Pancreas (tissue), 10 donors: ENCODE data around the gene ACSS3. TPM values are rescaled to one million over a fixed set of nuclear protein-coding genes. Genes with fewer than 3 reads are reported as not detected.

Experiments
- ATAC-seq, 4 donors: fragments of 200-7000 bp; cut with Tn5 transposase; one replicate each; pipeline versions ENCODE4 v1.8.0 to v1.9.1; 2020; ENCODE audit warnings: mild to moderate bottlenecking in 4 of 4, moderate library complexity in 4 of 4
- DNase-seq, 6 donors: peaks; one replicate each; pipeline ENCODE4 v3.0.0-alpha.2; 2020
- FAIRE-seq: peaks from 2 replicates; lab custom pipeline; 2012; peaks lifted over from hg19 to GRCh38; lab: Jason Lieb, UNC
- H3K27ac ChIP-seq, 4 donors: fragments of 200-600 bp; sonication (generic); 1 replicate in 3 of 4; 2 replicates in 1 of 4; pipeline versions ENCODE4 v1.5.0 to v1.8.0; 2020
- H3K27me3 ChIP-seq, 4 donors: fragments of 200-600 bp; one replicate each; pipeline ENCODE4 v1.8.0; 2021
- H3K36me3 ChIP-seq, 3 donors: fragments of 200-600 bp; sonication (generic) in 1 of 3; one replicate each; pipeline versions ENCODE4 v1.5.0 to v1.8.0; 2020 to 2021
- H3K4me1 ChIP-seq, 3 donors: fragments of 200-600 bp; one replicate each; pipeline ENCODE4 v1.8.0; 2021
- H3K4me3 ChIP-seq, 4 donors: fragments of 200-600 bp; sonication (generic) in 2 of 4; one replicate each; pipeline versions ENCODE4 v1.5.0 to v1.8.0; 2020 to 2021
- H3K9me3 ChIP-seq, 4 donors: fragments of 200-600 bp; one replicate each; pipeline ENCODE4 v1.8.0; 2021
- CTCF ChIP-seq, 4 donors: fragments of 200-600 bp; sonication (generic) in 3 of 4; IDR thresholded peaks; one replicate each; pipeline versions ENCODE4 v1.5.0 to v1.8.0; 2021; ENCODE audit warnings: antibody characterized with exemption in 4 of 4
- WGBS, 2 donors: extraction: QIAGEN DNeasy Blood & Tissue Kit; methylation state at CpG; one replicate each; pipeline ENCODE4 v1.1.7; 2013; 5-methylcytosine and 5-hydroxymethylcytosine counted together
- intact Hi-C, 3 donors: fragments of 100-400 bp; cut with DNase I; formaldehyde crosslinking; loops; one replicate each; pipeline versions ENCODE4 v1.11.1 to v1.14.2; 2022
- polyA plus RNA-seq, 2 donors: library from polyadenylated mRNA; stranded (reverse); fragments of 200-250 nt; gene quantifications; one replicate each; pipeline ENCODE4 v1.2.3, GENCODE V29; 2013
- total RNA-seq, 6 donors: library from RNA; stranded (reverse); fragmentation: NEBNext Ultra II Directional in 4 of 6; extraction: Animal tissue kit (Norgen Biotek cat#: 25700) in 4 of 6; gene quantifications; one replicate each; pipeline versions ENCODE4 v1.2.1 to v1.2.4, GENCODE V29; 2021 to 2023
- donor health status: healthy with polysubstance abuse.
- donor health status: DM: no; HTN: no; CAD: no; lungs with moderate emphysema.
- donor health status: DM: no; HTN: no; CAD: no.
- donor health status: control.
- donor health status: control.
- donor health status: Bipolar disorder and iron deficiency.
- donor health status: DM: yes; HTN: yes; CAD: no.
- donor health status: DM: no; HTN: no; CAD: no.
- donor health status: DM: no; HTN: no; CAD: no.
- donor health status: DM: yes; HTN: yes; CAD: no.

Gene ACSS3
- total and polyA plus RNA-seq, 8 donors, result 1.4 to 5.6 (median 2.2) TPM

GRCh38 chr12:81083906-81084513 lies 6.1 kb downstream of the ACSS3 start:
- H3K36me3 ChIP-seq, result no peaks in the 10 kb centered on the region
- no peak for DNase-seq
- no peaks in the 10 kb centered on the region for H3K4me1 ChIP-seq
- H3K4me3 ChIP-seq, result no peak overlapping the region
- no peak for ATAC-seq
- H3K9me3 ChIP-seq, result no peaks in the 10 kb centered on the region
- WGBS, 2 donors, result 73 to 79% methylated on average over 7 of the region's 7 CpGs
- H3K27ac ChIP-seq, result no peak overlapping the region
- no peak for FAIRE-seq
- TF ChIP-seq CTCF (IDR thresholded peaks at IDR 0.05), result no peak
- intact Hi-C loops, result no loop called here
- no peaks in the 10 kb centered on the region for H3K27me3 ChIP-seq

- no peak for TF ChIP-seq CTCF (IDR thresholded peaks at IDR 0.05)
- H3K9me3 ChIP-seq, result no peaks in the 10 kb centered on the region
- H3K4me3 ChIP-seq, result no peak overlapping the region
- no peak for ATAC-seq
- H3K27ac ChIP-seq, result no peak overlapping the region
- DNase-seq, result no peak
- H3K36me3 ChIP-seq, result no peaks in the 10 kb centered on the region
- H3K4me1 ChIP-seq, result no peaks in the 10 kb centered on the region
- 63 to 67% methylated on average over 1 of the region's 1 CpG for WGBS, 2 donors
- H3K27me3 ChIP-seq, result no peaks in the 10 kb centered on the region
- intact Hi-C loops, result no loop called here
- FAIRE-seq, result no peak
Observed at GRCh38 chr12:81084811-81085350, 7.0 kb downstream of the ACSS3 start.

- no peaks in the 10 kb centered on the region for H3K9me3 ChIP-seq
- intact Hi-C loops, result no loop called here
- TF ChIP-seq CTCF (IDR thresholded peaks at IDR 0.05), result no peak
- no peak overlapping the region for H3K27ac ChIP-seq
- H3K4me1 ChIP-seq, result no peaks in the 10 kb centered on the region
- no peak overlapping the region for H3K4me3 ChIP-seq
- no peak for DNase-seq
- ATAC-seq, result no peak
- H3K27me3 ChIP-seq, result no peaks in the 10 kb centered on the region
- no peaks in the 10 kb centered on the region for H3K36me3 ChIP-seq
- 51 to 59% methylated on average over 2 of the region's 2 CpGs for WGBS, 2 donors
- FAIRE-seq, result peak; percentile 9
Observed at GRCh38 chr12:81085832-81086231, 8.0 kb downstream of the ACSS3 start.

- 58 to 66% methylated on average over 4 of the region's 4 CpGs for WGBS, 2 donors
- intact Hi-C loops, result no loop called here
- FAIRE-seq, result no peak
- ATAC-seq, result peak in 1 of 4 donors; percentile 44
- no peak for TF ChIP-seq CTCF (IDR thresholded peaks at IDR 0.05)
- DNase-seq, result no peak
- Histone ChIP-seq H3K27ac (no peak overlapping the region), H3K27me3 (no peaks in the 10 kb centered on the region), H3K9me3 (no peaks in the 10 kb centered on the region), H3K36me3 (no peaks in the 10 kb centered on the region), H3K4me3 (no peak overlapping the region), H3K4me1 (no peaks in the 10 kb centered on the region)
Observed at GRCh38 chr12:81086342-81086741, 8.5 kb downstream of the ACSS3 start.

GRCh38 chr12:81088221-81088620 lies 10.3 kb downstream of the ACSS3 start:
- TF ChIP-seq CTCF (IDR thresholded peaks at IDR 0.05), result no peak
- no peaks in the 10 kb centered on the region for H3K27me3 ChIP-seq
- 55 to 60% methylated on average over 4 of the region's 4 CpGs for whole genome bisulfite sequencing, 2 donors
- no peak overlapping the region for H3K27ac ChIP-seq
- FAIRE-seq (no peak), ATAC-seq (no peak), DNase-seq (no peak)
- no peaks in the 10 kb centered on the region for H3K4me1 ChIP-seq
- intact Hi-C loops, result no loop called here
- H3K9me3 ChIP-seq, result no peaks in the 10 kb centered on the region
- H3K4me3 ChIP-seq, result no peak overlapping the region
- H3K36me3 ChIP-seq, result no peaks in the 10 kb centered on the region
